NCI-H1048 (cell line): Measurements from ENCODE around the gene MDM1.

Source experiments
- DNase-seq: peaks from one replicate; lab custom pipeline; 2025; lab: John Stamatoyannopoulos, UW

The MDM1 gene

DNA sequence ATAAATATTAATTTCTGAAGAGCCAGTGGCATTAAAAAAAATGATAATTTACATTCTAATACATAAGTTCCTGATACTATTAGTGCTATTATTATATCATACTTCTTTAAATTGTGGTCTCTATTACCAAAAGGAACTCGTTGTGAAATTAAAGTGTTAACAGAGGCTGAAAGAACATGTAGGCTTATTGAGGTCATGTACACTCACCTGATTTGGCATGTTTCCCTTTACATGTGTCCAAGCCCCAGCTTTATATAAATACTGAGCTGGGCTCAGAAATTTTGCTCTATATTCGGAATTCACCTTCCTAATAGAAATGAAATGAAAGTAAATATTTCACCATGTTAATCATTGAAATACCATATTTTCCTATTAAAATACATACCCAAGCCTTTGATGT is 11.0 kb downstream of the MDM1 start:
- DNase-seq = no peak

DNA sequence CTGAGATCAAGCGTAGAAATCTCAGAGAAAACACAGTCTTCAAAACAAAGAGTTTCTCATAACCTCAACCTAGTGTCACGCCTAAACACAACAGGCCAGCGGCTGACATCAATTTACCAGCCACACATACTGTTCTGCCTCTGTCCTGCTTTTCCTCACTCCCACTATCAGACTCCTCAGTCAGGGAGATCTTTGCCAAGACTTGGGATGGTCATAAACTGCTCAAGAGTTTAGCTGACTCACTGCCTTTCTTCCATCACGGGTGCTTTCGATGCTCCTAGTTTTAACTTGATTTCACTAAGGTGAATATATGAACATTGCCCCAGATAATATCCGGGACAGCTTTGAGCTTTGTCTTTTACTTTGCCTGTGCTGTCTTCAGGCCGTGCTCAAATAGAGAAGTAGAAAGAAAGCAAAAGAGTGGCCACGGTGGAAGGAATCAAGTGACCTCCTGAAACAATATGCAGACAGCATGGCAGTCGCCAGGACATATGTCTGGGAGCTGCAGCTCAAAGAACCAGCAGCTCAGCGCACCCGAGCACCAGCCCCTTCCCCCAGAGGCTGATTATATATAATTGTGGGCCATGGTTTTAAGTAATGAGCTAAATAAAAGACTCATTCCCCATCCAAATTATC is 12.1 kb downstream of the MDM1 start:
- no peak for DNase-seq

- peak; percentile 3 for DNase-seq
These were observed 15.0 kb downstream of the MDM1 start for GRCh38 chr12:68317047-68317667.

DNA sequence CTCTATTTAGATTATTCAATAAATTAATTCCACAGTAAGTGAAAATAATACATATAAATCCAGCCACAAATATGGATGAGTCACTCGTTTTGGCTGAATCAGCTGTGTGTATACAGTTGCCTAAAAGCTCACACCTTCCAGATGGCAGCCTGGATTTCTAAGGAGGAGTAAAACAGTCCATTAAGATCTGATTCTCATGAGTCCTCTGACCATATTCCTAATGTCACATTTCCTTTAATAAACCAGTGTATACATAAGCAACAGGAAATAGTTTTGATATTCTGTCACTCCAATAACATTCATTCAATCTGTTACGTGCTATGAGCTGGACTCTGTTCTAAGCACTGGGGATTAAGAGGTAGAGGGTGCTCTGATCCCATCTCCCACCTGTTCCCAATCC is 21.8 kb downstream of the MDM1 start:
- DNase-seq = no peak

DNA sequence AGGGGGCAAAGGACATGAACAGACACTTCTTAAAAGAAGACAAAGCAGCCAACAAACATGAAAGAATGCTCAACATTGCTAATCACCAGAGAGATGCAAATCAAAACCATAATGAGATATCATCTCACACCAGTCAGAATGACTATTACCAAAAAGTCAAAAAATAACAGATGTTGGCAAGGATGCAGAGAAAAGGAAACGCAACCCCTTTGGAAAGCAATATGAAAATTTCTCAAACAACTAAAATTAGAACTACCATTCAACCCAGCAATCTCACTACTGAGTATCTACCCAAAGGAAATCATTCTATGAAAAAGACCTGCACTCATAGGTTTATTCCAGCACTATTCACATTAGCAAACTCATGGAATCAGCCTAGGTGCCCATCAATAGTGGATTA is 25.6 kb downstream of the MDM1 start:
- no peak for DNase-seq

GRCh38 chr12:68305278-68305677 is 26.9 kb downstream of the MDM1 start:
- no peak for DNase-seq

DNA sequence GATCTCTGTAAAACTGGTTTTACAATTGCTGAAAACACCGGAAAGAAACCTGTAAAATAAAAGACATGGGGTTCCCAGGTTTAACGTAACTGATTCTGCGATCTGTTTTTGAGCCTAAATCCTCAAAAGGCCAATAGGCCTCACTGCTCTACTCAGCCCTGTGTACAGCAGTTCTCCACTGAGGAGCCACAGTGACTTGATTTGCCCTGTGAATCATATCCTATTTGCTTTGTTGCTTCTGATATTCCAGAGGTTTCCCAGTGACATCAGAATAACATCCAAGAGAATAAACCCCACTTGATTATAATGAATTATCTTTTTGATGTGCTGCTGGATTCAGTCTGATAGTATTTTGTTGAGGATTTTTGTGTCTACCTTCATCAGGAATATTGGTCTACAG is 27.5 kb downstream of the MDM1 start:
- no peak for DNase-seq

GRCh38 chr12:68303850-68304249 is 28.3 kb downstream of the MDM1 start:
- DNase-seq = no peak

DNA sequence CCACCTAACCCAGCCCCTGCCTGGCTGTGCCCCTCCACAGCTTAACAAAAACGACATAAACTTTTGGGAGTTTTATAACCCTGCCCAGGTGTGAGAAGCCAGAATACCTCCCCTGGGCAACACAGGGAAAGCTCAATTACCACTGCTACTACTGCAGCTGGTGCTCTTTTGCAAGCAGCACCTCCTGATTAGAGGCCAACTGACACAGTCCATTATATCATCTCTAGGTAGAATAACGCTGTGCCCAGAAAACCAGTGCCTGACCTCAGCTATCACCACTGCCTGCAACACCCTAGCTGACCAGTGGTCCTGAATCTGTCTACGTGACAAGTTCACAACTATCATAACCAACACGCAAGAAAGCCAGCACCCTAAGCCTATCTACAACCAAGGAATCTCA is 34.2 kb downstream of the MDM1 start:
- no peak for DNase-seq

DNA sequence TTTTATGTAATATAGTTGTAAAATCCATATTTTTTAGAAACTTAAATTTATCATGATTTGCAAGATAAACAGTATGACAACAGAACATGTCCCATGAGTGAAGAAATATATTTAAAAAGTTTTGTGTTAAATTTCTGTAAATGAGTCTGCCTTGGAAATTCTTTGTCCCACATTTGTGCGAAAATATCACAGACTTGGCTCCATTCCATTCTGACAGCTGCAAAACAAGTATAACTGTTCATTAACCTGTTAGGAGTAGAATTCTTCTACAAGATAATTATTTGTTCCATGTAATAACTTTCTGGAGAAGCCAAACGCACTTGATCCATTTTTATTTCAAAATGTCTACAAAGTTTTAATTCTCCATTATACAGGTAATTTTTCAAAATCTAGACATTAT is 37.9 kb downstream of the MDM1 start:
- DNase-seq = no peak

GRCh38 chr12:68293347-68293746 is 38.8 kb downstream of the MDM1 start:
- DNase-seq = no peak

- DNase-seq = no peak
These were observed 39.8 kb downstream of the MDM1 start for GRCh38 chr12:68292151-68292943.

GRCh38 chr12:68291396-68292036 is 40.6 kb downstream of the MDM1 start:
- DNase-seq = no peak

DNA sequence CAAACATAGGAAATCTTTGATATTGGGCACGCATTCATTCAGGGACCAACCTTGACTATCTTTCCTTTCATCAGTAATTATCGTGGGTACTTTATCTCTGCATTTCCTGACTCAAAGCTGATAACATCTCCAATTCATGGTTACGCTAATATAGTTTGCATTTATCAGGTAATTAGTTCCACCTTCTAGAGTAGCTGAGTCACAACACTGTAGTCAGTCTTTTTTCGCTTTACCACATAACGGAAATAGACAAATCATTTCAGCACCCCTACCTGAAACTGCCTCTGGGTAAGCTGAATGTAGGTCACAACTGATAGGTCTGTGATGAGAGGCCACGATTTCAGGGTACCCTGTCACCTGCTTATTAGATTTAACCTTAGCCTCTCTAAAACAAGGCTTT is 42.0 kb downstream of the MDM1 start:
- no peak for DNase-seq

- DNase-seq = no peak
These were observed 45.1 kb downstream of the MDM1 start for GRCh38 chr12:68287106-68287505.

DNA sequence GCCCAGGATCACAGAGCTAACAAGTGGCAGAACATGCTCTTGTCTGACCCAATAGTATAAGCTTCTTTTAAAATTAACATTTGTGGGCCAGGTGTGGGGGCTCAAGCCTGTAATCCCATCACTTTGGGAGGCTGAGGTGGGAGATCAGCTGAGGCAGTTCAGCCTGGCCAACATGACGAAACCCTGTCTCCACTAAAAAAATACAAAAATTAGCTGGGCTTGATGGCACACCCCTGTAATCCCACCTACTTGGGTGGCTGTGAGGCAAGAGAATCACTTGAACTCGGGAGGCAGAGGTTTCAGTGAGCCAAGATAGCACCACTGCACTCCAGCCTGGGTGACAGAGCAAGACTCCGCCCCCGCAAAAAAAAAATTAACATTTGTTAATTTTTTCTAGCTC is 45.8 kb downstream of the MDM1 start:
- no peak for DNase-seq

GRCh38 chr12:68285541-68285940 is 46.6 kb downstream of the MDM1 start:
- DNase-seq = no peak

GRCh38 chr12:68281322-68282077 is 50.7 kb downstream of the MDM1 start:
- no peak for DNase-seq

DNA sequence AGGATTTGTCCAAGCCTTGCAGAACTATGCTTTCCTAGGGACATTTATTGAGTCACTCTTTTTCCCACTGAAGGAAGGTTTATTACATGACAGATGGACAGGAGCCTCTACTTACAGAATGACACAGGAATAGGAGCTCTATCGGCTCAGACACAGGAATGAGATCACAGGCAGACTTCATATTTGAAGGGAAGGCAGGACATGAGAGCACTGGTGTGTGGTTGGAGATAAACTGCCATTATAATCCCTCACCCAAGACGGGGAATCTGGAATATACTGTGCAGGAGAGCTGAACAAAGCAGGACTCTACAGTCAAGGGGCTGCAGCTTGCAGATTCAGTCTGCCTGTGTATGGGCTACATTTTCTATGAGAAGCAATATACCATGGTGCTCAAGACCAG is 51.9 kb downstream of the MDM1 start:
- DNase-seq = no peak

GRCh38 chr12:68279227-68280054 is 52.7 kb downstream of the MDM1 start:
- no peak for DNase-seq

DNA sequence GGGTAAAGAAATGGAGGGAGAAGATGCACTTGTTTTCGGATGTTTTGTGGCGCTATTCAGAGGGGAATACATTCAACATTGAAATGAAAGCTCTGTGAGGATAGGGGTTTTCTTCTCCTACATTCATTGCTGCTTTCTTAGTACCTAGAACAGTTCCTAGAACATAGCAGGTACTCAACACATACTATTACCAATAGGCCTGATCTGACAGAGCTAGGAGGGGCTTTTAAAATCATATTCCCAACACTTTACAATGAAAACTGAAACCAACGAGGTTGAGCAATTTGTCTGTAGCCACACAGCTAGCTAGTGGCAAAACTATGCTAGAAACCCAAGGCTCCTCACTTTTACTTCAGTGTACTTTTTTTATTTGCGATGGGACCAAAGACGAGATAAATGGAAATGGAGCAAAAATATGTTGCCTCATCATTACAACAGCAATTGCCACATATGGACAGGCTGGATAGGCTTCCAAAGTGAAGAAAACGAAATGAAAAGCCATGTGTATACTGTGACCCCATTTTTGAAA is 55.7 kb downstream of the MDM1 start:
- DNase-seq = no peak
